Fibroblast of lung (primary cell): Measurements from ENCODE around the gene PSKH1. TPM values are rescaled to one million over a fixed set of nuclear protein-coding genes. Genes with fewer than 3 reads are reported as not detected.

Experiments
- DNase-seq, 2 donors: peaks; one replicate each; pipeline versions ENCODE4 v3.0.0 to v3.0.0-alpha.2; 2010; ENCODE audit warnings: low read depth in 2 of 2
- H2AFZ ChIP-seq: 2 replicates; pipeline ENCODE4 v1.5.1; 2012; ENCODE audit warnings: low read length, control low read depth, inconsistent platforms
- H3K27ac ChIP-seq: 2 replicates; pipeline ENCODE4 v1.5.1; 2011; ENCODE audit warnings: low read length, control low read depth; ENCODE audit not compliant: insufficient read depth
- H3K27me3 ChIP-seq: 2 replicates; pipeline ENCODE4 v1.5.1; 2011; ENCODE audit warnings: mild to moderate bottlenecking, low read length; ENCODE audit not compliant: control insufficient read depth, insufficient read depth
- H3K36me3 ChIP-seq: 2 replicates; pipeline ENCODE4 v1.5.1; 2011; ENCODE audit warnings: low read length; ENCODE audit not compliant: control insufficient read depth, insufficient read depth
- H3K4me1 ChIP-seq: 2 replicates; pipeline ENCODE4 v1.5.1; 2011; ENCODE audit warnings: low read length; ENCODE audit not compliant: control insufficient read depth, insufficient read depth; ENCODE audit errors: extremely low read depth
- H3K4me2 ChIP-seq: 2 replicates; pipeline ENCODE4 v1.5.1; 2011; ENCODE audit warnings: low read length, control low read depth; ENCODE audit not compliant: insufficient read depth; ENCODE audit errors: extremely low read depth
- H3K4me3 ChIP-seq, 4 experiments: fragments of 200-600 bp in 1 of 4; sonication (generic) in 1 of 4; replicated peaks in 1 of 4; 2 replicates each; pipeline ENCODE4 v1.5.1; 2011 to 2016; ENCODE audit warnings: low read length in 4 of 4, low read depth in 3 of 4, mild to moderate bottlenecking in 3 of 4, control low read depth in 2 of 4, inconsistent platforms in 1 of 4, mixed read lengths in 1 of 4; ENCODE audit not compliant: insufficient read depth in 1 of 4; ENCODE audit errors: control extremely low read depth in 1 of 4
- H3K79me2 ChIP-seq: 2 replicates; pipeline ENCODE4 v1.5.1; 2012; ENCODE audit warnings: mild to moderate bottlenecking, low read length, inconsistent platforms; ENCODE audit not compliant: control insufficient read depth, insufficient read depth
- H3K9ac ChIP-seq: 2 replicates; pipeline ENCODE4 v1.5.1; 2011; ENCODE audit warnings: mild to moderate bottlenecking, low read length, control low read depth; ENCODE audit not compliant: insufficient read depth
- H3K9me3 ChIP-seq: 2 replicates; pipeline ENCODE4 v1.5.1; 2012; ENCODE audit warnings: low read depth, low read length; ENCODE audit not compliant: control insufficient read depth, insufficient read depth
- H4K20me1 ChIP-seq: 2 replicates; pipeline ENCODE4 v1.5.1; 2011; ENCODE audit warnings: low read length; ENCODE audit not compliant: control insufficient read depth, insufficient read depth; ENCODE audit errors: extremely low read depth
- EZH2 ChIP-seq: IDR thresholded peaks from 2 replicates; pipeline ENCODE4 v1.5.1; 2012; ENCODE audit warnings: low read length, control low read depth, mild to moderate bottlenecking; ENCODE audit errors: missing control alignments
- polyA plus RNA-seq, 2 donors: library from polyadenylated mRNA; depleted of rRNA in 1 of 2; stranded (reverse) in 1 of 2; unstranded in 1 of 2; fragments of >200 nt; gene quantifications; 2 replicates each; pipeline ENCODE4 v1.2.1, GENCODE V29; 2011 to 2012; ENCODE audit warnings: missing spikeins in 1 of 2
- total RNA-seq: library from RNA; depleted of rRNA; stranded (reverse); fragments of >200 nt; gene quantifications from 2 replicates; pipeline ENCODE4 v1.2.1, GENCODE V29; 2014
- TF ChIP-seq, protein P1 (sequence below), 2 donors: IDR thresholded peaks in 1 of 2; conservative IDR thresholded peaks in 1 of 2; 1 replicate in 1 of 2; 2 replicates in 1 of 2; pipeline ENCODE4 v1.5.1; 2011 to 2012; ENCODE audit warnings: low read length in 2 of 2, control low read depth in 1 of 2, inconsistent platforms in 1 of 2, low read depth in 1 of 2, mild to moderate bottlenecking in 1 of 2

PSKH1 gene
- total and polyA plus RNA-seq, 2 donors (not counting 1 experiment from before 2014, with no cell fraction given): 13.4 to 15.4 TPM

DNA sequence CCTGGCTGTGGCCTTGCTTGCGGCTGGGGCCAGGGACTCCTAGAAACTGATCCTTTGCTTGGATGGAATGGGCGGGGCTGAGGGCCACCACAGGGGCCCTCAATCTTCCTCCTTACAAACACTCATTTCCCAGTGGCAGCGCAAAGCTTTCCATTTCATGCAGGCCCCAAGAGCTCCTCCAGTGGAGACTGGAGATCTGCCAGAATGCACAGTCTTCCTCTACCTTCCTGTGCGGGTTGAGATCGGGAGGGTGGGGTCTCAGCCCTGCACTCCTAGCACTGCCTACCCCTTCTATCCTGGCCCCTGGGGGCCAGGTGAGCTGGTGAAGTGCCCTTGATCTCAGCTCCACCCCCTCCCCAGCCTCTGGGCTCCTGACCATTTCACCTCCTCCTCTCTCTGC, 6.7 kb upstream of the PSKH1 start:
- Histone ChIP-seq H2AFZ (no peak overlapping the region), H3K36me3 (peaks cover 19% of the 10 kb centered on the region), H4K20me1 (peaks cover 4% of the 10 kb centered on the region), H3K9ac (no peak overlapping the region), H3K4me1 (peaks cover 6% of the 10 kb centered on the region), H3K4me3 (no peak overlapping the region), H3K27me3 (no peaks in the 10 kb centered on the region), H3K9me3 (no peaks in the 10 kb centered on the region), H3K4me2 (no peak overlapping the region), H3K79me2 (no peaks in the 10 kb centered on the region), H3K27ac (no peak overlapping the region)
- no peak for DNase-seq
- TF ChIP-seq EZH2: no peak
- TF ChIP-seq, protein P1, sequence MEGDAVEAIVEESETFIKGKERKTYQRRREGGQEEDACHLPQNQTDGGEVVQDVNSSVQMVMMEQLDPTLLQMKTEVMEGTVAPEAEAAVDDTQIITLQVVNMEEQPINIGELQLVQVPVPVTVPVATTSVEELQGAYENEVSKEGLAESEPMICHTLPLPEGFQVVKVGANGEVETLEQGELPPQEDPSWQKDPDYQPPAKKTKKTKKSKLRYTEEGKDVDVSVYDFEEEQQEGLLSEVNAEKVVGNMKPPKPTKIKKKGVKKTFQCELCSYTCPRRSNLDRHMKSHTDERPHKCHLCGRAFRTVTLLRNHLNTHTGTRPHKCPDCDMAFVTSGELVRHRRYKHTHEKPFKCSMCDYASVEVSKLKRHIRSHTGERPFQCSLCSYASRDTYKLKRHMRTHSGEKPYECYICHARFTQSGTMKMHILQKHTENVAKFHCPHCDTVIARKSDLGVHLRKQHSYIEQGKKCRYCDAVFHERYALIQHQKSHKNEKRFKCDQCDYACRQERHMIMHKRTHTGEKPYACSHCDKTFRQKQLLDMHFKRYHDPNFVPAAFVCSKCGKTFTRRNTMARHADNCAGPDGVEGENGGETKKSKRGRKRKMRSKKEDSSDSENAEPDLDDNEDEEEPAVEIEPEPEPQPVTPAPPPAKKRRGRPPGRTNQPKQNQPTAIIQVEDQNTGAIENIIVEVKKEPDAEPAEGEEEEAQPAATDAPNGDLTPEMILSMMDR (conservative IDR thresholded peaks at IDR 0.05 in 1 of 2, IDR thresholded peaks at IDR 0.05 in 1 of 2; ENCODE audit: low read depth in 1 of 2, low read length in 2 of 2): no peak

DNA sequence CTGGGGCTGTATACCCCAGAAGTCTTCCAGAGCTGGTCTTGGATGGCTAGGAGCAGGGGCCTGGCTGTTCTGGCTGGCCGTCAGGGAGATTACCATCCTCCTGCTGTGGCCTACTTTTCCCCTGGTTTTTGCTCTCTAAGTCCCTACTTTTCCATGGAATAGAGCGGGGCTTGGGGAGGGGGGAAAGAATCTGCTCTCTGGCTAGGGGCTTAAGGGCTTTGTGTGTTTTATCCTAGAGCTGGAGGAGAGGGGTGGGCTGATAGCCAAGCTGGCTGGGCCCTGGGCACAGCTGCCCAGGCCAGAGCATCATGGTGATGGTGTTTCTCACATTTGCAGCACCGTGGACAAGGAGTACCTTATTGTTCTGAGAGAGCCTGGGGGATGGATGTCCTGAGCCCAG, 4.7 kb upstream of the PSKH1 start:
- TF ChIP-seq EZH2: no peak
- TF ChIP-seq, protein P1 (conservative IDR thresholded peaks at IDR 0.05 in 1 of 2, IDR thresholded peaks at IDR 0.05 in 1 of 2; ENCODE audit: low read depth in 1 of 2, low read length in 2 of 2): no peak
- no peak overlapping the region for H3K4me2 ChIP-seq
- H4K20me1 ChIP-seq: peaks cover 4% of the 10 kb centered on the region
- no peak overlapping the region for H2AFZ ChIP-seq
- H3K79me2 ChIP-seq: no peaks in the 10 kb centered on the region
- H3K27me3 ChIP-seq: no peaks in the 10 kb centered on the region
- no peaks in the 10 kb centered on the region for H3K9me3 ChIP-seq
- H3K27ac ChIP-seq: no peak overlapping the region
- no peak for DNase-seq
- H3K4me1 ChIP-seq: peaks cover 6% of the 10 kb centered on the region
- no peak overlapping the region for H3K4me3 ChIP-seq
- H3K9ac ChIP-seq: no peak overlapping the region
- peaks cover 5% of the 10 kb centered on the region for H3K36me3 ChIP-seq

DNA sequence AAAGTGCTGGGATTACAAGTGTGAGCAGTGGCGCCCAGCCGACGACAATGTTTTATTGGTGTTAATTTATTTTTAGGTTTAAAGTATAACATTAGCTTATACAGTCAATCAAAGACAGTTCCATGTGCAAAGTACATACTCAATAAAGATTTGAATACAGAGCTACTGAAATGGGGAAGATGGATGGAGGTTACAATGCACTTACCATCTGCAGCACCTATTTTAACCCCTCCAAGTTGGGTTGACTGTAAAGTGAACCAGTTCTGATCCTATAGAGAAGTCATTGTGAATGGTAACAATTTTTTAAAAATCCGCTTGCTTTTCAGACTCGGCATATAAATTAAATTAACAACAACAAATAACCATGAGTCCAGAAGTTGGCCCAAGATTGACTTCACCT, 679 bp upstream of the PSKH1 start:
- Histone ChIP-seq H3K27me3 (no peaks in the 10 kb centered on the region), H3K79me2 (peaks cover 25% of the 10 kb centered on the region), H3K36me3 (no peaks in the 10 kb centered on the region), H3K4me1 (peaks cover 6% of the 10 kb centered on the region), H2AFZ (peak overlapping the region; percentile 84), H3K27ac (peak overlapping the region; percentile 45), H3K4me2 (peak overlapping the region; percentile 85), H3K4me3 (peak overlapping the region; percentile 53 to 73 (median 58)), H3K9me3 (no peaks in the 10 kb centered on the region), H4K20me1 (no peaks in the 10 kb centered on the region), H3K9ac (no peak overlapping the region)
- no peak for TF ChIP-seq EZH2
- TF ChIP-seq, protein P1 (conservative IDR thresholded peaks at IDR 0.05 in 1 of 2, IDR thresholded peaks at IDR 0.05 in 1 of 2; ENCODE audit: low read depth in 1 of 2, low read length in 2 of 2): no peak
- DNase-seq: no peak
